GM12878 (cell line): Measurements from ENCODE around the gene TPCN2. TPM values are rescaled to one million over a fixed set of nuclear protein-coding genes. Genes with fewer than 3 reads are reported as not detected.

Experiments
- ATAC-seq: fragments of 200-7000 bp; cut with Tn5 transposase; 3 replicates; pipeline ENCODE4 v1.9.1; 2020; ENCODE audit warnings: mild to moderate bottlenecking, moderate library complexity
- BruUV-seq: library from RNA; stranded (reverse); fragments of 400-500 nt; replicated peaks from 2 replicates; lab custom pipeline; 2021; lab: Mats Ljungman, UMichigan
- CTCF ChIA-PET: fragments of 300-600 bp; sonication (Branson Sonifier 250); formaldehyde crosslinking; extraction: SDS; loops from one replicate; lab custom pipeline; 2021; ENCODE audit warnings: inconsistent platforms; lab: Yijun Ruan, JAX
- POLR2A ChIA-PET: fragments of 350-600 bp; formaldehyde crosslinking; extraction: SDS; loops from one replicate; lab custom pipeline; 2021; ENCODE audit warnings: inconsistent platforms; lab: Charles Lee
- RAD21 ChIA-PET: fragments of 300-600 bp; sonication (Branson Sonifier 250); formaldehyde crosslinking; loops from one replicate; lab custom pipeline; 2023; ENCODE audit warnings: antibody characterized with exemption; ENCODE audit not compliant: unreplicated experiment; lab: Charles Lee
- SMC1A ChIA-PET: fragments of 300-600 bp; sonication (Branson Sonifier 250); formaldehyde crosslinking; loops from one replicate; lab custom pipeline; 2023; ENCODE audit not compliant: unreplicated experiment, uncharacterized antibody; lab: Charles Lee
- DNase-seq: peaks from one replicate; pipeline ENCODE4 v3.0.0-alpha.2; 2011; ENCODE audit warnings: low read depth, low spot score
- FAIRE-seq: peaks from 3 replicates; lab custom pipeline; 2011; peaks lifted over from hg19 to GRCh38; lab: Jason Lieb, UNC
- H2AFZ ChIP-seq: 2 replicates; pipeline ENCODE4 v1.6.0; 2011; ENCODE audit warnings: low read depth, low read length, control low read depth; ENCODE audit not compliant: control insufficient read depth
- H3K27ac ChIP-seq: 2 replicates; pipeline ENCODE4 v1.5.1; 2011; ENCODE audit warnings: control low read depth; ENCODE audit not compliant: control insufficient read depth, insufficient read depth
- H3K27me3 ChIP-seq, 2 experiments: replicated peaks in 1 of 2; 2 replicates each; pipeline versions ENCODE4 v1.6.0 to v1.6.1; 2011; ENCODE audit warnings: low read length in 1 of 2; ENCODE audit not compliant: control insufficient read depth in 2 of 2, insufficient read depth in 2 of 2
- H3K36me3 ChIP-seq, 2 experiments: 2 replicates each; pipeline ENCODE4 v1.5.1; 2011; ENCODE audit warnings: low read length in 1 of 2; ENCODE audit not compliant: control insufficient read depth in 2 of 2, insufficient read depth in 2 of 2
- H3K4me1 ChIP-seq: 2 replicates; pipeline ENCODE4 v1.6.1; 2011; ENCODE audit warnings: mild to moderate bottlenecking, low read length, moderate library complexity, mixed read lengths; ENCODE audit not compliant: control insufficient read depth, insufficient read depth
- H3K4me2 ChIP-seq: 2 replicates; pipeline ENCODE4 v1.6.0; 2011; ENCODE audit warnings: control low read depth; ENCODE audit not compliant: control insufficient read depth, insufficient read depth
- H3K4me3 ChIP-seq: fragments of 200-600 bp; sonication (generic); 2 replicates; pipeline ENCODE4 v1.5.1; 2016
- H3K79me2 ChIP-seq: 2 replicates; pipeline ENCODE4 v1.6.0; 2011; ENCODE audit warnings: low read length; ENCODE audit not compliant: control insufficient read depth, insufficient read depth
- H3K9ac ChIP-seq: 2 replicates; pipeline ENCODE4 v1.8.0; 2011; ENCODE audit warnings: low read length, control low read depth, mixed read lengths; ENCODE audit not compliant: control insufficient read depth, insufficient read depth
- H3K9me3 ChIP-seq: replicated peaks from 3 replicates; pipeline ENCODE4 v1.5.1; 2011; ENCODE audit warnings: mild to moderate bottlenecking, low read length; ENCODE audit not compliant: control insufficient read depth, insufficient read depth
- H4K20me1 ChIP-seq: 2 replicates; pipeline ENCODE4 v1.6.0; 2011; ENCODE audit not compliant: control insufficient read depth, insufficient read depth
- EGR1 ChIP-seq, 2 experiments: IDR thresholded peaks; 1 replicate in 1 of 2; 2 replicates in 1 of 2; pipeline ENCODE4 v1.6.1; 2011 to 2012; ENCODE audit warnings: low read depth in 2 of 2, low read length in 2 of 2, borderline replicate concordance in 1 of 2, mild to moderate bottlenecking in 1 of 2, moderate library complexity in 1 of 2
- HCFC1 ChIP-seq: fragments of 150-350 bp; IDR thresholded peaks from 2 replicates; pipeline ENCODE4 v1.6.1; 2014; ENCODE audit warnings: low read length
- HDAC2 ChIP-seq: fragments of 200-600 bp; sonication (generic); IDR thresholded peaks from 2 replicates; pipeline ENCODE4 v1.6.1; 2017
- MYC ChIP-seq: IDR thresholded peaks from 2 replicates; pipeline ENCODE4 v1.6.1; 2011; ENCODE audit warnings: mild to moderate bottlenecking, low read length, moderate library complexity, inconsistent platforms; ENCODE audit not compliant: insufficient read depth, insufficient replicate concordance, insufficient read length, severe bottlenecking
- NFYB ChIP-seq: IDR thresholded peaks from 2 replicates; pipeline ENCODE4 v1.6.1; 2011; ENCODE audit warnings: low read depth, mild to moderate bottlenecking, low read length, improper control_type of control experiment, moderate library complexity; ENCODE audit not compliant: insufficient read depth
- SMC3 ChIP-seq: IDR thresholded peaks from 2 replicates; pipeline ENCODE4 v1.6.1; 2011; ENCODE audit warnings: low read length, improper control_type of control experiment, borderline replicate concordance
- YBX1 ChIP-seq: fragments of 450-650 bp; IDR thresholded peaks from 2 replicates; pipeline ENCODE4 v1.6.1; 2016; ENCODE audit warnings: antibody characterized with exemption
- ZNF217 ChIP-seq: fragments of 450-650 bp; IDR thresholded peaks from 2 replicates; pipeline ENCODE4 v1.6.1; 2017; ENCODE audit warnings: antibody characterized with exemption, mild to moderate bottlenecking
- WGBS: methylation state at CpG from one replicate; pipeline ENCODE4 v1.1.6; 2016; ENCODE audit warnings: low lambda C conversion rate; ENCODE audit not compliant: insufficient replicate concordance, insufficient coverage; ENCODE audit errors: missing lambda C conversion rate; 5-methylcytosine and 5-hydroxymethylcytosine counted together
- in situ Hi-C: fragments of 300-500 bp; cut with MboI; formaldehyde crosslinking; loops from 9 replicates; pipeline ENCODE4 v1.14.3; 2018; ENCODE audit warnings: mixed read lengths
- intact Hi-C: fragments of 100-400 bp; cut with micrococcal nuclease; formaldehyde crosslinking; loops from one replicate; pipeline ENCODE4 v1.14.2; 2022; ENCODE audit not compliant: unreplicated experiment
- polyA plus RNA-seq, 11 experiments: library from polyadenylated mRNA; depleted of rRNA in 4 of 11; unstranded in 6 of 11; stranded (reverse) in 5 of 11; fragments of >200 nt; fragmentation: Nextera tagmentation in 4 of 11; fragmentation: Illumina TruSeq in 1 of 11; extraction: Ambion mirVana in 4 of 11; extraction: Trizol in 1 of 11; gene quantifications; 1 replicate in 1 of 11; 2 replicates in 10 of 11; pipeline versions ENCODE4 v1.2.1 to v1.2.3, GENCODE V29; 2011 to 2016; ENCODE audit warnings: inconsistent platforms in 2 of 11, missing spikeins in 2 of 11, low read depth in 1 of 11
- total RNA-seq, 4 experiments: library from RNA; depleted of rRNA in 3 of 4; stranded (reverse); fragments of >200 nt in 3 of 4; fragmentation: Illumina TruSeq in 1 of 4; extraction: Trizol in 1 of 4; gene quantifications; 2 replicates each; pipeline versions ENCODE4 v1.2.1 to v1.2.3, GENCODE V29; 2013 to 2021
- TF ChIP-seq, protein P1 (sequence below): fragments of 450-650 bp; IDR thresholded peaks from 2 replicates; pipeline ENCODE4 v1.6.1; 2017; ENCODE audit warnings: mild to moderate bottlenecking, low read depth, inconsistent platforms; ENCODE audit not compliant: poor library complexity, severe bottlenecking
- TF ChIP-seq, protein P2 (sequence below): fragments of 450-650 bp; IDR thresholded peaks from 2 replicates; pipeline ENCODE4 v1.6.1; 2016; ENCODE audit warnings: mild to moderate bottlenecking
- TF ChIP-seq, protein P3 (sequence below): fragments of 450-650 bp; IDR thresholded peaks from 2 replicates; pipeline ENCODE4 v1.6.1; 2017; ENCODE audit warnings: mild to moderate bottlenecking

Gene TPCN2
- total and polyA plus RNA-seq, 10 of the 15 experiments (the other 5 are each of a cell fraction or from before 2014, with no cell fraction given): 1.7 to 18.4 (median 8.4) TPM

DNA sequence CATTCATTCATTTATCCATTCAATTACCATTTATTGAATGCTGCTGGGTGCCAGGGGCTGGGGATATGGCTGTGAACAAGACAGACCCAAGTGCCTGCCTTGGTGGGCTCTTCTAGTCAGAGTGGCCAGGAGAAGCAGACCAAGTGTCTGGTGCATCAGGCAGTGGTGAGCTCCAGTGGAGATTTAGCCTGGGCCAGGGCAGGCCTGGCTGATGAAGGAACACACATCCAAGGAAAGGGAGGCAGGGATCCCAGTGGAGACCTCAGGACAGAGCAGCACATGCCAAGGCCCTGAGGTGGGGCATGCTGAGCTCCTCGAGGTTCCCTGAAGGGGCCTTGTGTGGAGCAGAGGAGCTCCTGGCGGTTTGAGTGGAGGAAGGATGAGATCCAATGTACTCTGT is 60.4 kb downstream of the TPCN2 start:
- POLR2A ChIA-PET: no interaction called here
- FAIRE-seq: no peak
- BruUV-seq: no TSS peak
- WGBS: 6% methylated on average over 2 of the region's 2 CpGs
- Histone ChIP-seq H3K27me3 (no peaks in the 10 kb centered on the region; a peak in 1 of 4 replicates), H3K27ac (no peak overlapping the region), H4K20me1 (no peaks in the 10 kb centered on the region), H3K79me2 (no peaks in the 10 kb centered on the region), H3K4me3 (no peak overlapping the region), H3K4me2 (no peak overlapping the region), H3K36me3 (no peaks in the 10 kb centered on the region), H3K9ac (no peak overlapping the region), H2AFZ (no peak overlapping the region), H3K9me3 (no peaks in the 10 kb centered on the region; the same call in 1 of the 3 replicates), H3K4me1 (no peaks in the 10 kb centered on the region)
- RAD21 ChIA-PET: no interaction called here
- intact Hi-C loops (loop anchor here (5.0 to 10.0 kb wide), 3 partner anchors 58 to 146 kb away; no protein-coding TSS in a partner anchor), in situ Hi-C loops (loop anchor here (10.0 kb wide), 1 partner anchor 556 kb away; no protein-coding TSS in a partner anchor)
- TF ChIP-seq, protein P1, sequence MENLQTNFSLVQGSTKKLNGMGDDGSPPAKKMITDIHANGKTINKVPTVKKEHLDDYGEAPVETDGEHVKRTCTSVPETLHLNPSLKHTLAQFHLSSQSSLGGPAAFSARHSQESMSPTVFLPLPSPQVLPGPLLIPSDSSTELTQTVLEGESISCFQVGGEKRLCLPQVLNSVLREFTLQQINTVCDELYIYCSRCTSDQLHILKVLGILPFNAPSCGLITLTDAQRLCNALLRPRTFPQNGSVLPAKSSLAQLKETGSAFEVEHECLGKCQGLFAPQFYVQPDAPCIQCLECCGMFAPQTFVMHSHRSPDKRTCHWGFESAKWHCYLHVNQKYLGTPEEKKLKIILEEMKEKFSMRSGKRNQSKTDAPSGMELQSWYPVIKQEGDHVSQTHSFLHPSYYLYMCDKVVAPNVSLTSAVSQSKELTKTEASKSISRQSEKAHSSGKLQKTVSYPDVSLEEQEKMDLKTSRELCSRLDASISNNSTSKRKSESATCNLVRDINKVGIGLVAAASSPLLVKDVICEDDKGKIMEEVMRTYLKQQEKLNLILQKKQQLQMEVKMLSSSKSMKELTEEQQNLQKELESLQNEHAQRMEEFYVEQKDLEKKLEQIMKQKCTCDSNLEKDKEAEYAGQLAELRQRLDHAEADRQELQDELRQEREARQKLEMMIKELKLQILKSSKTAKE: no peak
- TF ChIP-seq YBX1: no peak
- TF ChIP-seq, protein P2, sequence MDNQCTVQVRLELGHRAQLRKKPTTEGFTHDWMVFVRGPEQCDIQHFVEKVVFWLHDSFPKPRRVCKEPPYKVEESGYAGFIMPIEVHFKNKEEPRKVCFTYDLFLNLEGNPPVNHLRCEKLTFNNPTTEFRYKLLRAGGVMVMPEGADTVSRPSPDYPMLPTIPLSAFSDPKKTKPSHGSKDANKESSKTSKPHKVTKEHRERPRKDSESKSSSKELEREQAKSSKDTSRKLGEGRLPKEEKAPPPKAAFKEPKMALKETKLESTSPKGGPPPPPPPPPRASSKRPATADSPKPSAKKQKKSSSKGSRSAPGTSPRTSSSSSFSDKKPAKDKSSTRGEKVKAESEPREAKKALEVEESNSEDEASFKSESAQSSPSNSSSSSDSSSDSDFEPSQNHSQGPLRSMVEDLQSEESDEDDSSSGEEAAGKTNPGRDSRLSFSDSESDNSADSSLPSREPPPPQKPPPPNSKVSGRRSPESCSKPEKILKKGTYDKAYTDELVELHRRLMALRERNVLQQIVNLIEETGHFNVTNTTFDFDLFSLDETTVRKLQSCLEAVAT: no peak
- TF ChIP-seq HCFC1: no peak
- no peak for TF ChIP-seq ZNF217
- TF ChIP-seq MYC: no peak
- TF ChIP-seq, protein P3, sequence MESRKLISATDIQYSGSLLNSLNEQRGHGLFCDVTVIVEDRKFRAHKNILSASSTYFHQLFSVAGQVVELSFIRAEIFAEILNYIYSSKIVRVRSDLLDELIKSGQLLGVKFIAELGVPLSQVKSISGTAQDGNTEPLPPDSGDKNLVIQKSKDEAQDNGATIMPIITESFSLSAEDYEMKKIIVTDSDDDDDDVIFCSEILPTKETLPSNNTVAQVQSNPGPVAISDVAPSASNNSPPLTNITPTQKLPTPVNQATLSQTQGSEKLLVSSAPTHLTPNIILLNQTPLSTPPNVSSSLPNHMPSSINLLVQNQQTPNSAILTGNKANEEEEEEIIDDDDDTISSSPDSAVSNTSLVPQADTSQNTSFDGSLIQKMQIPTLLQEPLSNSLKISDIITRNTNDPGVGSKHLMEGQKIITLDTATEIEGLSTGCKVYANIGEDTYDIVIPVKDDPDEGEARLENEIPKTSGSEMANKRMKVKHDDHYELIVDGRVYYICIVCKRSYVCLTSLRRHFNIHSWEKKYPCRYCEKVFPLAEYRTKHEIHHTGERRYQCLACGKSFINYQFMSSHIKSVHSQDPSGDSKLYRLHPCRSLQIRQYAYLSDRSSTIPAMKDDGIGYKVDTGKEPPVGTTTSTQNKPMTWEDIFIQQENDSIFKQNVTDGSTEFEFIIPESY: no peak
- no peak for TF ChIP-seq NFYB
- no peak for TF ChIP-seq EGR1 (IDR thresholded peaks at IDR 0.05; ENCODE audit: borderline replicate concordance in 1 of 2, low read depth in 2 of 2, low read length in 2 of 2)
- no peak for TF ChIP-seq SMC3
- TF ChIP-seq HDAC2: no peak
- ATAC-seq: no peak
- SMC1A ChIA-PET: no interaction called here
- DNase-seq: no peak
- CTCF ChIA-PET: interaction anchor here (1.4 kb wide), 1 partner anchor 561 kb away, joined by 6 read pairs; no protein-coding TSS in a partner anchor
